Stomach (tissue), 9 donors: Measurements from ENCODE around the gene TROAP. TPM values are rescaled to one million over a fixed set of nuclear protein-coding genes. Genes with fewer than 3 reads are reported as not detected.

Experiments used
- DNase-seq, 2 donors: peaks; one replicate each; pipeline versions ENCODE4 v3.0.0 to v3.0.0-alpha.2; 2013 to 2019
- H3K27ac ChIP-seq, 5 donors: fragments of 200-600 bp in 4 of 5; sonication (generic) in 4 of 5; one replicate each; pipeline ENCODE4 v1.5.1; 2013 to 2019; ENCODE audit warnings: mild to moderate bottlenecking in 1 of 5, moderate library complexity in 1 of 5
- H3K27me3 ChIP-seq, 3 donors: fragments of 200-600 bp; sonication (generic); one replicate each; pipeline ENCODE4 v1.5.1; 2017 to 2019; ENCODE audit warnings: mixed run types in 1 of 3
- H3K36me3 ChIP-seq, 4 donors: fragments of 200-600 bp; sonication (generic); 1 replicate in 3 of 4; 2 replicates in 1 of 4; pipeline ENCODE4 v1.5.1; 2016 to 2019
- H3K4me1 ChIP-seq, 4 donors: fragments of 200-600 bp; sonication (generic); one replicate each; pipeline ENCODE4 v1.5.1; 2016 to 2019
- H3K4me3 ChIP-seq, 4 donors: fragments of 200-600 bp; sonication (generic) in 3 of 4; one replicate each; pipeline ENCODE4 v1.5.1; 2016 to 2019; ENCODE audit warnings: mild to moderate bottlenecking in 1 of 4
- H3K9me3 ChIP-seq, 4 donors: fragments of 200-600 bp; sonication (generic); one replicate each; pipeline ENCODE4 v1.5.1; 2016 to 2019
- EP300 ChIP-seq: sonication (generic); formaldehyde crosslinking; IDR thresholded peaks from one replicate; pipeline ENCODE4 v1.6.1; 2017; ENCODE audit warnings: antibody characterized with exemption
- POLR2A ChIP-seq, 4 donors: fragments of 450-650 bp; IDR thresholded peaks; one replicate each; pipeline ENCODE4 v1.6.1; 2016; ENCODE audit warnings: antibody characterized with exemption in 4 of 4, control low read depth in 2 of 4, mild to moderate bottlenecking in 1 of 4, moderate library complexity in 1 of 4
- POLR2AphosphoS5 ChIP-seq, 3 donors: sonication (generic); formaldehyde crosslinking; IDR thresholded peaks; one replicate each; pipeline ENCODE4 v1.6.1; 2016; ENCODE audit warnings: antibody characterized with exemption in 3 of 3
- WGBS, 5 donors: extraction: QIAGEN DNeasy Blood & Tissue Kit in 3 of 5; methylation state at CpG; one replicate each; pipeline versions ENCODE4 v1.1.5 to v1.1.7; 2013 to 2018; 5-methylcytosine and 5-hydroxymethylcytosine counted together
- intact Hi-C: fragments of 100-400 bp; cut with DNase I; formaldehyde crosslinking; loops from one replicate; pipeline ENCODE4 v1.15.1; 2023; ENCODE audit warnings: low total_unique reads
- polyA plus RNA-seq, 3 donors: library from polyadenylated mRNA; stranded (reverse); fragments of 200-250 nt; gene quantifications; one replicate each; pipeline ENCODE4 v1.2.3, GENCODE V29; 2013
- total RNA-seq, 5 donors: library from RNA; depleted of rRNA; stranded (reverse); fragments of >200 nt; gene quantifications; one replicate each; pipeline versions ENCODE4 v1.1.0 to v1.2.3, GENCODE V29; 2014 to 2016
- TF ChIP-seq, protein P1 (sequence below), 7 experiments: fragments of 450-650 bp in 4 of 7; fragments of 200-600 bp in 3 of 7; sonication (generic) in 3 of 7; IDR thresholded peaks; one replicate each; pipeline ENCODE4 v1.5.1; 2016 to 2019; ENCODE audit warnings: antibody characterized with exemption in 7 of 7, control low read depth in 2 of 7, mild to moderate bottlenecking in 1 of 7
- donor health status: healthy with polysubstance abuse.
- donor health status: Bipolar disorder and iron deficiency.
- donor health status: healthy.

Gene TROAP
- total and polyA plus RNA-seq, 8 donors, result 1.4 to 54.2 (median 8.7) TPM

GRCh38 chr12:49340971-49341776 is 18.1 kb downstream of the TROAP start:
- H3K27me3 ChIP-seq, result peaks cover 5 to 98% (median 41%) of the 10 kb centered on the region in 3 donors
- no peaks in the 10 kb centered on the region for H3K36me3 ChIP-seq
- peaks cover 44 to 53% (median 47%) of the 10 kb centered on the region in 4 donors for H3K4me1 ChIP-seq
- H3K9me3 ChIP-seq, result no peaks in the 10 kb centered on the region
- peak; percentile 22 to 24 for DNase-seq
- H3K4me3 ChIP-seq, result no peak overlapping the region
- H3K27ac ChIP-seq, result no peak overlapping the region
- intact Hi-C loops, result no loop called here
- 51 to 67% (median 58%) methylated on average over 14 of the region's 14 CpGs for WGBS, 5 donors
- TF ChIP-seq EP300 (no peak), POLR2AphosphoS5 (IDR thresholded peaks at IDR 0.05) (no peak), POLR2A (IDR thresholded peaks at IDR 0.05) (no peak)
- TF ChIP-seq, protein P1, sequence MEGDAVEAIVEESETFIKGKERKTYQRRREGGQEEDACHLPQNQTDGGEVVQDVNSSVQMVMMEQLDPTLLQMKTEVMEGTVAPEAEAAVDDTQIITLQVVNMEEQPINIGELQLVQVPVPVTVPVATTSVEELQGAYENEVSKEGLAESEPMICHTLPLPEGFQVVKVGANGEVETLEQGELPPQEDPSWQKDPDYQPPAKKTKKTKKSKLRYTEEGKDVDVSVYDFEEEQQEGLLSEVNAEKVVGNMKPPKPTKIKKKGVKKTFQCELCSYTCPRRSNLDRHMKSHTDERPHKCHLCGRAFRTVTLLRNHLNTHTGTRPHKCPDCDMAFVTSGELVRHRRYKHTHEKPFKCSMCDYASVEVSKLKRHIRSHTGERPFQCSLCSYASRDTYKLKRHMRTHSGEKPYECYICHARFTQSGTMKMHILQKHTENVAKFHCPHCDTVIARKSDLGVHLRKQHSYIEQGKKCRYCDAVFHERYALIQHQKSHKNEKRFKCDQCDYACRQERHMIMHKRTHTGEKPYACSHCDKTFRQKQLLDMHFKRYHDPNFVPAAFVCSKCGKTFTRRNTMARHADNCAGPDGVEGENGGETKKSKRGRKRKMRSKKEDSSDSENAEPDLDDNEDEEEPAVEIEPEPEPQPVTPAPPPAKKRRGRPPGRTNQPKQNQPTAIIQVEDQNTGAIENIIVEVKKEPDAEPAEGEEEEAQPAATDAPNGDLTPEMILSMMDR (IDR thresholded peaks at IDR 0.05), result no peak

DNA sequence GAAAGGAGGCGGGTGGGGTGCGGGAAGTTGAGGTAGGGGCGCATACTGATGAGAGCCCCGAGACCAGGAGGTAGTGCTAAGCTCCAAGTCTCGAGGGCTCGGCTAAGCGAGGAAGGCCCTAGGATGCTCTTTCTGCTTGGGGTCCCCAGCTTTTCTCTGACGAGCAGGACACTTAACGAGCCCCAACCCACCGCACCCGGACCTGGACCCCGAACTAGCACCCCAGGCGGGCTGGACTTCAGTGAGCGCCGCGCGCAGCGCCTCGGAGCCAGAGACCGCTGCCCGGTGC is 18.7 kb downstream of the TROAP start:
- Histone ChIP-seq H3K4me1 (peaks cover 44 to 53% (median 49%) of the 10 kb centered on the region in 4 donors), H3K36me3 (no peaks in the 10 kb centered on the region), H3K27me3 (peaks cover 7 to 98% (median 41%) of the 10 kb centered on the region in 3 donors), H3K9me3 (no peaks in the 10 kb centered on the region), H3K4me3 (peak overlapping the region in 3 of 4 donors; percentile 44 to 57 (median 49)), H3K27ac (no peak overlapping the region)
- TF ChIP-seq EP300 (no peak), POLR2A (IDR thresholded peaks at IDR 0.05) (no peak), POLR2AphosphoS5 (IDR thresholded peaks at IDR 0.05) (no peak)
- TF ChIP-seq, protein P1 (IDR thresholded peaks at IDR 0.05), result no peak
- 43 to 75% (median 61%) methylated on average over 10 to 21 of the region's 21 CpGs for WGBS, 5 donors
- DNase-seq, result no peak
- intact Hi-C loops, result no loop called here

DNA sequence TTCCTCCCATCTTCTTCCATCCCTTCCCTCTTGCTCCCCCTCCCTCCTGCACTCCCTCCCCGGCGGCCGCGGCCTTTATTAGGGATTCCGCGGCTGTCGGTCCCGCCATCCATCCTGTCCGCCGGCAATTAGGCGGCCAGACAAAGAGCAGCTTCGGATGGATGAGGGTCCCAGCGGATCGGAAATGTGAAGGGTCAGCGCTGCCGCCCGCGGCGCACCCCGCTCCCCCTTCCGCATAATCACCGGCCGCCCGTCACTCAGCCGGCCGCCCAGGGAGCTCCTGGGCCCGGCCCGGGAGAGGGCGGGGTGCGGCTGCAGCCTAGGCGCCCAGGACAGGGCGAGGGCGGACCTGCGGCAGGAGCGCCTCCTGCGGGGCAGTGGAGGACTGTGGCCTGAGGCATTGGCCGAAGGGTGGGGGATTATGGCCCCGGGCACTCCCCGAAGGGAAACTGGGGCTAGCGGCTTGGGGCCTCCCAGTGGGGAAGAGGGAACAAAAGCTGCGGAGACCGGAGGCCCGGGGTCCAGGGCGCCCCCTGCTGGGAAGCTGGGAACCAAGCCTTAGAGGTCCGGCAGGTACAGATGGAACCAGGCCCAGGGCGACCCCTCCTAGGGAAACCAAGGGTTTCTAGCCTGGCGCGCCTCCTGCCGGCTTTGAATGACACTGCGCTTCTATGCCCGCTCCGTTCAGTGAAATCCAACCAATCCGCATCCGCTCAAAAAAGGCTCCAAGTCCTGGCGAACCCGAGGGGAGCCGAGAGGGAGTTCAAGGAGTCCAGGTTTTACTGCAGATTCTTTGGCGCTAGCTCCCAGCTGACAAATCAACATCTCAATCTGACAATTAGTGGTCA is 19.2 kb downstream of the TROAP start:
- TF ChIP-seq POLR2A (IDR thresholded peaks at IDR 0.05) (no peak), EP300 (no peak), POLR2AphosphoS5 (IDR thresholded peaks at IDR 0.05) (no peak)
- TF ChIP-seq, protein P1 (IDR thresholded peaks at IDR 0.05), result peak in 5 of 7 experiments; percentile 43 to 83 (median 63)
- Histone ChIP-seq H3K9me3 (no peaks in the 10 kb centered on the region), H3K4me3 (peak overlapping the region; percentile 39 to 57 (median 46)), H3K27ac (peak overlapping the region in 1 of 5 donors; percentile 14), H3K4me1 (peaks cover 44 to 53% (median 49%) of the 10 kb centered on the region in 4 donors), H3K36me3 (no peaks in the 10 kb centered on the region), H3K27me3 (peaks cover 10 to 98% (median 42%) of the 10 kb centered on the region in 3 donors)
- 3 to 27% (median 6%) methylated on average over 21 to 58 of the region's 58 CpGs for WGBS, 5 donors
- peak; percentile 75 to 91 for DNase-seq
- intact Hi-C loops, result no loop called here

- H3K27me3 ChIP-seq, result peaks cover 10 to 98% (median 47%) of the 10 kb centered on the region in 3 donors
- intact Hi-C loops, result no loop called here
These were observed 20.1 kb downstream of the TROAP start for GRCh38 chr12:49342914-49343731.

More at GRCh38 chr12:49342914-49343731, 20.1 kb downstream of the TROAP start:
- WGBS, 5 donors, result 3 to 14% (median 4%) methylated on average over 9 to 33 of the region's 33 CpGs
- Histone ChIP-seq H3K4me3 (peak overlapping the region; percentile 39 to 57 (median 46)), H3K27ac (no peak overlapping the region), H3K9me3 (no peaks in the 10 kb centered on the region), H3K36me3 (no peaks in the 10 kb centered on the region), H3K4me1 (peaks cover 52 to 59% (median 54%) of the 10 kb centered on the region in 4 donors)
- TF ChIP-seq, protein P1 (IDR thresholded peaks at IDR 0.05), result no peak
- TF ChIP-seq POLR2AphosphoS5 (IDR thresholded peaks at IDR 0.05) (no peak), POLR2A (IDR thresholded peaks at IDR 0.05) (no peak), EP300 (no peak)
- peak; percentile 24 to 69 for DNase-seq
